Measurements from ENCODE around the gene SHANK3. TPM values are rescaled to one million over a fixed set of nuclear protein-coding genes. Genes with fewer than 3 reads are reported as not detected.

SHANK3 gene
- total and polyA plus RNA-seq, 2 experiments from 2014 or later: 0.52 to 4.9 TPM

DNA sequence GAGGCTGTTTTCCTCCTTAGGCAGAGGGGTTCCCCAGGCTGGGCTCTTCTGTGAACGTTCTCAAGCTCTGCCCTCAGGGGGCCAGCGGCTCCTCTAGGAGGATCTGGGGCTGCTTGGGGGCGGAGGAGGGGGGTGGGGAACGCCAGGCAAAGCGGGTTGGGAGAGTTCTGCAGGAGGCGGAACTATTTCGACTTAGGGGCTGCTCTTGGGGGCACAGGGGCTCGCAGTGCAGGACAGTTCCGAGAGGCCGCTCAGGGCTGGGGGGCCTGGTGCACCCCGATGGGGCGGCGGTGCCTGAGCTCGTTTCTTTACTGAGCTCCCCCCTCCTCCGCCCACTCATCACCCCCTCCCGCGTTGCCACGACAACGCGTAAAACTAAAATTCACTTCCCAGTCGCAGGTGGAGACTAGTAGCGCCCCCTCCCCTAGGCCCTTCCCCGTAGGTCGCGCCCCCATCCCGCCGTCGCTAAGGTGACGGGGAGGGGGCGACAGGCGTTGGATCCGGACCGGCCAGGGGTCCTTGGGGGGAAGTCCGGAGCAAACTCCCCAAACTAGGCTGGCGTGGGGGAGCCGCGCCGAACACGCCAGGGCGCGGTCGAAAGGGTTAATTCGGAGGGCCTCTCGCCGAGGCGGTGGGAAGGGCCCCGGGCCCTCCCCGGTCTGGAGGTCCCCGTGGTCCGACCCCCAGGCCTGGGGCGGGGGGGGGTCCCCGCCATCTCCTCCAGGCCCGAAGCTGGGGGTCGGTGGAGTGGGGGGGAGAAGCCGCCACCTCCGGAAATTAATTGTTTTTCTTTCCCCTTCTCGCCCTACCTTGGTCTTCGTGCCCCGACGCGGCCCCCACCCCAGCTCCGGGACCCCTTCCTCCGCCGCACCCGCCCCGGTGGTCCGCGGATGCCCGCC, 857 bp downstream of the SHANK3 start:
- peak overlapping the region; percentile 71 for H3K4me3 Mint-ChIP-seq
- peaks cover 22% of the 10 kb centered on the region for H3K4me1 Mint-ChIP-seq

DNA sequence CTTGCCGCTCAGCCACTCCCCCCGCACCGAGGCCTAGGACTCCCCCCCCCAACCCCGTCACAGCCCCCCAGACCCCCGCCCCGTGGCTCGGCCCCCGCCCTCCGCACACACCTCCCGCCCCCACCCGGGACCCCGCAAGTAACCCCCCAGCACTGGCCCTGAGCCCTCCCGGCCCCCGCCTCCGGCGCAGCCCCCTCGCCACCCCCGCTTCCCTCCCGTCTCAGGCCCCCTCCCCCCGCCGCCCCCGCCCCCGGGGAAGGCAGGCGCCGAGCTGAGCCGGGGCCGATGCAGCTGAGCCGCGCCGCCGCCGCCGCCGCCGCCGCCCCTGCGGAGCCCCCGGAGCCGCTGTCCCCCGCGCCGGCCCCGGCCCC, 1.5 kb downstream of the SHANK3 start:
- H4K20me1 ChIP-seq (replicated peaks; ENCODE audit: insufficient read depth): no peaks in the 10 kb centered on the region; the same call in 1 of the 2 replicates
- H3K27me3 ChIP-seq (ENCODE audit: insufficient read depth): peaks cover 34% of the 10 kb centered on the region
- H3K79me2 ChIP-seq (replicated peaks; ENCODE audit: insufficient read depth): no peaks in the 10 kb centered on the region
- DNase-seq (ENCODE audit: low spot score) (peak; percentile 30), ATAC-seq (no peak; the same call in 2 of the 3 replicates)
- H3F3A ChIP-seq (replicated peaks; ENCODE audit: low read depth): 0 out of 2 replicates have a peak, but pooled peaks cover 3% of the 10 kb centered on the region
- H3K9me2 ChIP-seq (ENCODE audit: insufficient read depth): no peaks in the 10 kb centered on the region
- Mint-ChIP-seq H3K4me1 (peaks cover 22% of the 10 kb centered on the region), H3K4me3 (peak overlapping the region; percentile 54; the same call in 2 of the 3 replicates), H3K27ac (no peak overlapping the region), H3K9me3 (peaks cover 5% of the 10 kb centered on the region; the same call in 2 of the 3 replicates), H3K27me3 (ENCODE audit: insufficient read depth, low read depth, poor library complexity) (peaks cover 37% of the 10 kb centered on the region), H3K36me3 (ENCODE audit: low read depth) (peaks cover 3% of the 10 kb centered on the region; the same call in 1 of the 3 replicates)
- no peak overlapping the region for H2AFZ ChIP-seq
- no peaks in the 10 kb centered on the region for H3K4me1 ChIP-seq (ENCODE audit: insufficient read depth)
- no peaks in the 10 kb centered on the region for H3K36me3 ChIP-seq (ENCODE audit: insufficient read depth)
- H3K27ac ChIP-seq (ENCODE audit: low read depth): no peak overlapping the region
- no peak overlapping the region for H3K4me2 ChIP-seq
- H3K4me3 ChIP-seq: peak overlapping the region; percentile 77; the same call in 1 of the 2 replicates
- TF ChIP-seq CREB1 (CRISPR knock-in tag; IDR thresholded peaks at IDR 0.05; ENCODE audit: low read depth): no peak
- no peak for TF ChIP-seq STAT1 (IDR thresholded peaks at IDR 0.05; ENCODE audit: unreplicated experiment)
- TF ChIP-seq JUNB (IDR thresholded peaks at IDR 0.05; ENCODE audit: unreplicated experiment): no peak
- TF ChIP-seq NANOG (IDR thresholded peaks at IDR 0.05; ENCODE audit: borderline replicate concordance): no peak
- TF ChIP-seq, protein P1, sequence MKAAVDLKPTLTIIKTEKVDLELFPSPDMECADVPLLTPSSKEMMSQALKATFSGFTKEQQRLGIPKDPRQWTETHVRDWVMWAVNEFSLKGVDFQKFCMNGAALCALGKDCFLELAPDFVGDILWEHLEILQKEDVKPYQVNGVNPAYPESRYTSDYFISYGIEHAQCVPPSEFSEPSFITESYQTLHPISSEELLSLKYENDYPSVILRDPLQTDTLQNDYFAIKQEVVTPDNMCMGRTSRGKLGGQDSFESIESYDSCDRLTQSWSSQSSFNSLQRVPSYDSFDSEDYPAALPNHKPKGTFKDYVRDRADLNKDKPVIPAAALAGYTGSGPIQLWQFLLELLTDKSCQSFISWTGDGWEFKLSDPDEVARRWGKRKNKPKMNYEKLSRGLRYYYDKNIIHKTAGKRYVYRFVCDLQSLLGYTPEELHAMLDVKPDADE (IDR thresholded peaks at IDR 0.05): no peak
- TF ChIP-seq, protein P2, sequence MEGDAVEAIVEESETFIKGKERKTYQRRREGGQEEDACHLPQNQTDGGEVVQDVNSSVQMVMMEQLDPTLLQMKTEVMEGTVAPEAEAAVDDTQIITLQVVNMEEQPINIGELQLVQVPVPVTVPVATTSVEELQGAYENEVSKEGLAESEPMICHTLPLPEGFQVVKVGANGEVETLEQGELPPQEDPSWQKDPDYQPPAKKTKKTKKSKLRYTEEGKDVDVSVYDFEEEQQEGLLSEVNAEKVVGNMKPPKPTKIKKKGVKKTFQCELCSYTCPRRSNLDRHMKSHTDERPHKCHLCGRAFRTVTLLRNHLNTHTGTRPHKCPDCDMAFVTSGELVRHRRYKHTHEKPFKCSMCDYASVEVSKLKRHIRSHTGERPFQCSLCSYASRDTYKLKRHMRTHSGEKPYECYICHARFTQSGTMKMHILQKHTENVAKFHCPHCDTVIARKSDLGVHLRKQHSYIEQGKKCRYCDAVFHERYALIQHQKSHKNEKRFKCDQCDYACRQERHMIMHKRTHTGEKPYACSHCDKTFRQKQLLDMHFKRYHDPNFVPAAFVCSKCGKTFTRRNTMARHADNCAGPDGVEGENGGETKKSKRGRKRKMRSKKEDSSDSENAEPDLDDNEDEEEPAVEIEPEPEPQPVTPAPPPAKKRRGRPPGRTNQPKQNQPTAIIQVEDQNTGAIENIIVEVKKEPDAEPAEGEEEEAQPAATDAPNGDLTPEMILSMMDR (conservative IDR thresholded peaks at IDR 0.05; ENCODE audit: low read depth in 2 of 2): no peak
- TF ChIP-seq POLR2AphosphoS5 (IDR thresholded peaks at IDR 0.05; ENCODE audit: low read depth): no peak
- TF ChIP-seq, protein P3, sequence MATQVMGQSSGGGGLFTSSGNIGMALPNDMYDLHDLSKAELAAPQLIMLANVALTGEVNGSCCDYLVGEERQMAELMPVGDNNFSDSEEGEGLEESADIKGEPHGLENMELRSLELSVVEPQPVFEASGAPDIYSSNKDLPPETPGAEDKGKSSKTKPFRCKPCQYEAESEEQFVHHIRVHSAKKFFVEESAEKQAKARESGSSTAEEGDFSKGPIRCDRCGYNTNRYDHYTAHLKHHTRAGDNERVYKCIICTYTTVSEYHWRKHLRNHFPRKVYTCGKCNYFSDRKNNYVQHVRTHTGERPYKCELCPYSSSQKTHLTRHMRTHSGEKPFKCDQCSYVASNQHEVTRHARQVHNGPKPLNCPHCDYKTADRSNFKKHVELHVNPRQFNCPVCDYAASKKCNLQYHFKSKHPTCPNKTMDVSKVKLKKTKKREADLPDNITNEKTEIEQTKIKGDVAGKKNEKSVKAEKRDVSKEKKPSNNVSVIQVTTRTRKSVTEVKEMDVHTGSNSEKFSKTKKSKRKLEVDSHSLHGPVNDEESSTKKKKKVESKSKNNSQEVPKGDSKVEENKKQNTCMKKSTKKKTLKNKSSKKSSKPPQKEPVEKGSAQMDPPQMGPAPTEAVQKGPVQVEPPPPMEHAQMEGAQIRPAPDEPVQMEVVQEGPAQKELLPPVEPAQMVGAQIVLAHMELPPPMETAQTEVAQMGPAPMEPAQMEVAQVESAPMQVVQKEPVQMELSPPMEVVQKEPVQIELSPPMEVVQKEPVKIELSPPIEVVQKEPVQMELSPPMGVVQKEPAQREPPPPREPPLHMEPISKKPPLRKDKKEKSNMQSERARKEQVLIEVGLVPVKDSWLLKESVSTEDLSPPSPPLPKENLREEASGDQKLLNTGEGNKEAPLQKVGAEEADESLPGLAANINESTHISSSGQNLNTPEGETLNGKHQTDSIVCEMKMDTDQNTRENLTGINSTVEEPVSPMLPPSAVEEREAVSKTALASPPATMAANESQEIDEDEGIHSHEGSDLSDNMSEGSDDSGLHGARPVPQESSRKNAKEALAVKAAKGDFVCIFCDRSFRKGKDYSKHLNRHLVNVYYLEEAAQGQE (IDR thresholded peaks at IDR 0.05; ENCODE audit: unreplicated experiment): no peak
- TF ChIP-seq EZH2 (IDR thresholded peaks at IDR 0.05; ENCODE audit: low read depth, unreplicated experiment): no peak
- TF ChIP-seq ZNF114 (CRISPR knock-in tag; IDR thresholded peaks at IDR 0.05): no peak
- TF ChIP-seq ZNF331 (CRISPR knock-in tag; IDR thresholded peaks at IDR 0.05; ENCODE audit: low read depth): no peak

More for the DNA sequence above, 857 bp downstream of the SHANK3 start:
- Histone ChIP-seq H3K4me1 (ENCODE audit: insufficient read depth) (no peaks in the 10 kb centered on the region), H3K9me2 (ENCODE audit: insufficient read depth) (no peaks in the 10 kb centered on the region), H4K20me1 (replicated peaks; ENCODE audit: insufficient read depth) (no peaks in the 10 kb centered on the region; the same call in 1 of the 2 replicates), H2AFZ (no peak overlapping the region), H3F3A (replicated peaks; ENCODE audit: low read depth) (0 out of 2 replicates have a peak, but pooled peaks cover 3% of the 10 kb centered on the region), H3K27me3 (ENCODE audit: insufficient read depth) (peaks cover 34% of the 10 kb centered on the region), H3K4me2 (peak overlapping the region; percentile 97), H3K27ac (ENCODE audit: low read depth) (no peak overlapping the region), H3K79me2 (replicated peaks; ENCODE audit: insufficient read depth) (no peaks in the 10 kb centered on the region), H3K4me3 (peak overlapping the region; percentile 77), H3K36me3 (ENCODE audit: insufficient read depth) (no peaks in the 10 kb centered on the region)
- H3K36me3 Mint-ChIP-seq (ENCODE audit: low read depth): peaks cover 3% of the 10 kb centered on the region; the same call in 1 of the 3 replicates
- no peak overlapping the region for H3K27ac Mint-ChIP-seq
- H3K9me3 Mint-ChIP-seq: peaks cover 5% of the 10 kb centered on the region; the same call in 2 of the 3 replicates
- peaks cover 37% of the 10 kb centered on the region for H3K27me3 Mint-ChIP-seq (ENCODE audit: insufficient read depth, low read depth, poor library complexity)
- TF ChIP-seq CREB1 (CRISPR knock-in tag; IDR thresholded peaks at IDR 0.05; ENCODE audit: low read depth): no peak
- TF ChIP-seq ZNF331 (CRISPR knock-in tag; IDR thresholded peaks at IDR 0.05; ENCODE audit: low read depth): no peak
- TF ChIP-seq EZH2phosphoT487 (IDR thresholded peaks at IDR 0.05; ENCODE audit: unreplicated experiment): no peak
- no peak for TF ChIP-seq JUNB (IDR thresholded peaks at IDR 0.05; ENCODE audit: unreplicated experiment)
- no peak for TF ChIP-seq STAT1 (IDR thresholded peaks at IDR 0.05; ENCODE audit: unreplicated experiment)
- TF ChIP-seq, protein P2 (conservative IDR thresholded peaks at IDR 0.05; ENCODE audit: low read depth in 2 of 2): no peak; a peak in 1 of 4 replicates
- TF ChIP-seq EZH2 (IDR thresholded peaks at IDR 0.05; ENCODE audit: low read depth, unreplicated experiment): peak; percentile 9
- peak; percentile 69 for DNase-seq (ENCODE audit: low spot score)
- peak; percentile 49 for ATAC-seq
